Sigmoid colon (tissue), 4 donors: ENCODE measurements around the gene CMTM7.

ENCODE experiments used
- POLR2AphosphoS5 ChIP-seq, 4 donors: sonication (generic); formaldehyde crosslinking; IDR thresholded peaks; one replicate each; pipeline ENCODE4 v1.6.1; 2017; ENCODE audit warnings: antibody characterized with exemption in 4 of 4
- TF ChIP-seq, protein P1 (sequence below), 4 experiments: fragments of 450-650 bp in 3 of 4; fragments of 200-600 bp in 1 of 4; IDR thresholded peaks; one replicate each; pipeline ENCODE4 v1.5.1; 2016 to 2019; ENCODE audit warnings: antibody characterized with exemption in 4 of 4, mild to moderate bottlenecking in 3 of 4, moderate library complexity in 2 of 4

DNA sequence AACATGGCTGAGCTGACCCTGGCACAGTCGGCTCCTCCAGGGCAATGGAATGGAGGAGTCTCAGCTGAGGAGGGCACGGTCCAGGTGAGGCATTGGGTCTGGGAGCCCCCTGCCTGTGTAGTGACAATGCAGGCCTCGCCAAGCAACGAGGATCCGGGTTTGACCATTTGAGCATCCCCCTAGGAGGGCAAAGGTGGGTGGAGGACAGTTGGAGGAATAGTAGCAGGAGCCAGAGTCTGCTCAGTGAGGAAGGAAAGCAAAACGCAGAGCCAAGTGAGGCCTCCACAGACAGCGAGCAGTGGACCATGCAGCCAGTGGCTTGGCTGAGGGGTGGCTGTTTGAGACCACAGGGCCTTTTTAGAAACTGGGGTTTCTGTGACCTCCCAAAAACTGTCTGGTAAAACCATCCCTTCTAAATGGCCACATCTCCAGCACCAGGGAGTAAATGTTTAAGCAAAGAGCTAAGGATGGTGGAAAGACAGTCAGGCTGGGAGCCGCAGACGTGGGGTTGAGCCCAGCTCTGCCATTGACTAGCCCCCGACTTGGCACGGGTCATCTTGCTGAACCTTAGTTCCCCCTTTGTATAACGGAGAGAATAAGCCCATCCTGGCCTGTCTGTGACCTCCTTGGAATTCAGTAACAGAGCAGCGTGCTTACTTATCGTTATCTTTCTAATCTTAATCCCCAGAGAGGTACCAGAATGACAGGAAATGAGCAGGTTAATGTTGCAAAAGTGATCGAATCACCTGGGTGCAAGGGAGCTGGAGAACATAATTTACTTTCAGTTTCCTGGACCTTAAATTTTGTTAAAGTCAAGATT, 64.2 kb downstream of the CMTM7 start:
- no peak for TF ChIP-seq POLR2AphosphoS5 (IDR thresholded peaks at IDR 0.05)
- TF ChIP-seq, protein P1, sequence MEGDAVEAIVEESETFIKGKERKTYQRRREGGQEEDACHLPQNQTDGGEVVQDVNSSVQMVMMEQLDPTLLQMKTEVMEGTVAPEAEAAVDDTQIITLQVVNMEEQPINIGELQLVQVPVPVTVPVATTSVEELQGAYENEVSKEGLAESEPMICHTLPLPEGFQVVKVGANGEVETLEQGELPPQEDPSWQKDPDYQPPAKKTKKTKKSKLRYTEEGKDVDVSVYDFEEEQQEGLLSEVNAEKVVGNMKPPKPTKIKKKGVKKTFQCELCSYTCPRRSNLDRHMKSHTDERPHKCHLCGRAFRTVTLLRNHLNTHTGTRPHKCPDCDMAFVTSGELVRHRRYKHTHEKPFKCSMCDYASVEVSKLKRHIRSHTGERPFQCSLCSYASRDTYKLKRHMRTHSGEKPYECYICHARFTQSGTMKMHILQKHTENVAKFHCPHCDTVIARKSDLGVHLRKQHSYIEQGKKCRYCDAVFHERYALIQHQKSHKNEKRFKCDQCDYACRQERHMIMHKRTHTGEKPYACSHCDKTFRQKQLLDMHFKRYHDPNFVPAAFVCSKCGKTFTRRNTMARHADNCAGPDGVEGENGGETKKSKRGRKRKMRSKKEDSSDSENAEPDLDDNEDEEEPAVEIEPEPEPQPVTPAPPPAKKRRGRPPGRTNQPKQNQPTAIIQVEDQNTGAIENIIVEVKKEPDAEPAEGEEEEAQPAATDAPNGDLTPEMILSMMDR (IDR thresholded peaks at IDR 0.05): no peak
